ENCODE results near the gene SLC30A1.

SLC30A1 gene

GRCh38 chr1:211529011-211529410 lies 50.0 kb downstream of the SLC30A1 start:
- Histone ChIP-seq H3K79me2 (ENCODE audit: insufficient read depth, low read length) (no peaks in the 10 kb centered on the region), H3K9ac (ENCODE audit: low read length) (no peak overlapping the region), H3F3A (ENCODE audit: insufficient read depth) (no peaks in the 10 kb centered on the region), H2AFZ (ENCODE audit: low read depth, low read length, severe bottlenecking) (no peak overlapping the region), H3K9me2 (replicated peaks; ENCODE audit: insufficient read depth, low read length) (no peaks in the 10 kb centered on the region), H4K20me1 (ENCODE audit: low read depth, low read length) (no peaks in the 10 kb centered on the region), H3K4me2 (ENCODE audit: low read depth, low read length, poor library complexity, severe bottlenecking) (no peak overlapping the region), H3K36me3 (ENCODE audit: low read length) (no peaks in the 10 kb centered on the region), H3K9me3 (ENCODE audit: insufficient read depth, low read length) (no peaks in the 10 kb centered on the region), H3K27me3 (ENCODE audit: low read length) (no peaks in the 10 kb centered on the region), H3K27ac (ENCODE audit: low read depth, low read length) (no peak overlapping the region), H3K4me3 (ENCODE audit: insufficient read depth, low read length, poor library complexity, severe bottlenecking) (no peak overlapping the region)
- no peak for TF ChIP-seq CTCF (IDR thresholded peaks at IDR 0.05; ENCODE audit: insufficient read depth, low read length, poor library complexity, severe bottlenecking)
- TF ChIP-seq EZH2phosphoT487 (conservative IDR thresholded peaks at IDR 0.05; ENCODE audit: low read length), result no peak

GRCh38 chr1:211527888-211528287 lies 51.1 kb downstream of the SLC30A1 start:
- no peaks in the 10 kb centered on the region for H3K9me3 ChIP-seq (ENCODE audit: insufficient read depth, low read length)
- H4K20me1 ChIP-seq (ENCODE audit: low read depth, low read length), result no peaks in the 10 kb centered on the region
- H3K4me2 ChIP-seq (ENCODE audit: low read depth, low read length, poor library complexity, severe bottlenecking), result no peak overlapping the region
- H3K9me2 ChIP-seq (replicated peaks; ENCODE audit: insufficient read depth, low read length), result no peaks in the 10 kb centered on the region
- H3K9ac ChIP-seq (ENCODE audit: low read length), result no peak overlapping the region
- H3K36me3 ChIP-seq (ENCODE audit: low read length), result no peaks in the 10 kb centered on the region
- no peak overlapping the region for H3K27ac ChIP-seq (ENCODE audit: low read depth, low read length)
- TF ChIP-seq CTCF (IDR thresholded peaks at IDR 0.05; ENCODE audit: insufficient read depth, low read length, poor library complexity, severe bottlenecking) (no peak), EZH2phosphoT487 (conservative IDR thresholded peaks at IDR 0.05; ENCODE audit: low read length) (no peak)
- no peaks in the 10 kb centered on the region for H3F3A ChIP-seq (ENCODE audit: insufficient read depth)
- H3K79me2 ChIP-seq (ENCODE audit: insufficient read depth, low read length), result no peaks in the 10 kb centered on the region
- H3K27me3 ChIP-seq (ENCODE audit: low read length), result no peaks in the 10 kb centered on the region
- H3K4me3 ChIP-seq (ENCODE audit: insufficient read depth, low read length, poor library complexity, severe bottlenecking), result no peak overlapping the region
- no peak overlapping the region for H2AFZ ChIP-seq (ENCODE audit: low read depth, low read length, severe bottlenecking)

DNA sequence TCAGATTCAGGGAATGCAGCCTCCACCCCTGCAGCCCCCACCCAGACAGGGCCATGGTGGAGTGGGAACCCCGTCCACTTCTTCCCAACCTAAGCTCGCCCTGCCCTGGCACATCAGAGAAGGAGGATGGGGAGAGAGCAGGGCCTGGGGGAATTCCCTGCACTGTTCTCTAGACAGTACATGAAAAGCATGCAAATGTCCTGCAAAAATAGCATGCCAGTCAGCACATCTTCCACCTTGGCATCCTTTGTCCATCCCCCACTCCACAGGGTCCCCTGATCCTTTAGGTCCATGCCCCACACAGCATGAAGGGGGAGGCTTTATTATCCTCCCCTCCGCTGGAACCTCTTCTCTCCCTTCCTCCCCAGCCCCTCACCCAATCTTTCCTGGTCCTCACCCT lies 52.0 kb downstream of the SLC30A1 start:
- Histone ChIP-seq H4K20me1 (ENCODE audit: low read depth, low read length) (no peaks in the 10 kb centered on the region), H3K9me2 (replicated peaks; ENCODE audit: insufficient read depth, low read length) (no peaks in the 10 kb centered on the region), H2AFZ (ENCODE audit: low read depth, low read length, severe bottlenecking) (no peak overlapping the region), H3F3A (ENCODE audit: insufficient read depth) (no peaks in the 10 kb centered on the region), H3K36me3 (ENCODE audit: low read length) (no peaks in the 10 kb centered on the region), H3K79me2 (ENCODE audit: insufficient read depth, low read length) (no peaks in the 10 kb centered on the region), H3K9me3 (ENCODE audit: insufficient read depth, low read length) (no peaks in the 10 kb centered on the region), H3K27me3 (ENCODE audit: low read length) (no peaks in the 10 kb centered on the region), H3K27ac (ENCODE audit: low read depth, low read length) (no peak overlapping the region), H3K4me3 (ENCODE audit: insufficient read depth, low read length, poor library complexity, severe bottlenecking) (no peak overlapping the region), H3K4me2 (ENCODE audit: low read depth, low read length, poor library complexity, severe bottlenecking) (no peak overlapping the region), H3K9ac (ENCODE audit: low read length) (no peak overlapping the region)
- TF ChIP-seq CTCF (IDR thresholded peaks at IDR 0.05; ENCODE audit: insufficient read depth, low read length, poor library complexity, severe bottlenecking), result no peak
- TF ChIP-seq EZH2phosphoT487 (conservative IDR thresholded peaks at IDR 0.05; ENCODE audit: low read length), result no peak

Data from SU-DHL-6 (cell line).